Stimulated activated CD4-positive, alpha-beta T cell treated with anti-CD3 and anti-CD28 coated beads, TNF-alpha, amount 100 ng/mL, for 24 hours (primary cell): Measurements from ENCODE around the gene SH2D2A.

Experiments
- DNase-seq, 3 experiments: peaks; one replicate each; pipeline ENCODE4 v3.0.0-alpha.2; 2020; ENCODE audit warnings: low read depth in 3 of 3

SH2D2A gene

GRCh38 chr1:156816561-156817328 lies at the start of gene SH2D2A:
Gene SH2D2A (minus strand): TSS chr1:156816848. CDS start chr1:156816708, 140 bp downstream.
- peak; percentile 87 to 93 (median 92) for DNase-seq

GRCh38 chr1:156865865-156866248 lies 49.2 kb upstream of the SH2D2A start:
- DNase-seq = no peak

- DNase-seq = no peak
These were observed 48.6 kb upstream of the SH2D2A start for GRCh38 chr1:156865258-156865657.

GRCh38 chr1:156864796-156865195 lies 48.1 kb upstream of the SH2D2A start:
- DNase-seq = no peak

GRCh38 chr1:156863631-156864030 lies 47.0 kb upstream of the SH2D2A start:
- DNase-seq = no peak

GRCh38 chr1:156862997-156863599 lies 46.5 kb upstream of the SH2D2A start:
- peak in 1 of 3 experiments; percentile 44 for DNase-seq

- no peak for DNase-seq
These were observed 45.9 kb upstream of the SH2D2A start for GRCh38 chr1:156862584-156862983.

- peak in 1 of 3 experiments; percentile 49 for DNase-seq
These were observed 44.2 kb upstream of the SH2D2A start, which contains the start of gene NTRK1 for GRCh38 chr1:156860628-156861423. Gene NTRK1 (plus strand): TSS chr1:156860865. CDS start chr1:156860935, 70 bp downstream.

- peak in 2 of 3 experiments; percentile 27 to 53 for DNase-seq
These were observed 43.5 kb upstream of the SH2D2A start for GRCh38 chr1:156860113-156860627.

GRCh38 chr1:156859523-156860112 lies 43.0 kb upstream of the SH2D2A start:
- DNase-seq = no peak

- DNase-seq = no peak
These were observed 42.4 kb upstream of the SH2D2A start, which contains the start of gene INSRR for GRCh38 chr1:156858959-156859522. Gene INSRR (minus strand): TSS chr1:156859117. CDS start chr1:156858621, 496 bp downstream.

- DNase-seq = no peak
These were observed 41.9 kb upstream of the SH2D2A start for GRCh38 chr1:156858555-156858956.

- DNase-seq = no peak
These were observed 40.9 kb upstream of the SH2D2A start for GRCh38 chr1:156857532-156857931.

GRCh38 chr1:156856282-156856785 lies 39.7 kb upstream of the SH2D2A start:
- no peak for DNase-seq

GRCh38 chr1:156854634-156855033 lies 38.0 kb upstream of the SH2D2A start:
- no peak for DNase-seq

- no peak for DNase-seq
These were observed 37.1 kb upstream of the SH2D2A start for GRCh38 chr1:156853761-156854160.

- DNase-seq = no peak
These were observed 35.8 kb upstream of the SH2D2A start for GRCh38 chr1:156852418-156852874.

- DNase-seq = no peak
These were observed 35.2 kb upstream of the SH2D2A start for GRCh38 chr1:156851779-156852417.

GRCh38 chr1:156849151-156849496 lies 32.5 kb upstream of the SH2D2A start:
- no peak for DNase-seq

- DNase-seq = peak; percentile 22 to 77 (median 35)
These were observed 32.0 kb upstream of the SH2D2A start for GRCh38 chr1:156848461-156849150.
